A549 (cell line): ENCODE data around the gene PTTG2. TPM values are rescaled to one million over a fixed set of nuclear protein-coding genes. Genes with fewer than 3 reads are reported as not detected.

Experiments used
- ATAC-seq, 2 experiments: fragments of 200-7000 bp in 1 of 2; fragments of >200 bp in 1 of 2; cut with Nextera tagmentation in 1 of 2; cut with Tn5 transposase in 1 of 2; 3 replicates each; pipeline versions ENCODE4 v1.8.0 to v1.9.1; 2018 to 2020; ENCODE audit warnings: mild to moderate bottlenecking in 1 of 2, moderate library complexity in 1 of 2
- CTCF ChIA-PET: fragments of 300-600 bp; sonication (Branson Sonifier 250); formaldehyde crosslinking; extraction: SDS; loops from one replicate; lab custom pipeline; 2021; ENCODE audit warnings: antibody characterized with exemption, inconsistent platforms; lab: Yijun Ruan, JAX
- POLR2A ChIA-PET: fragments of 350-600 bp; formaldehyde crosslinking; extraction: SDS; loops from one replicate; lab custom pipeline; 2021; ENCODE audit warnings: antibody characterized with exemption, inconsistent platforms; lab: Yijun Ruan, JAX
- DNase-seq, 2 experiments: peaks; one replicate each; pipeline versions ENCODE4 v3.0.0 to v3.0.0-alpha.2; 2011 to 2016; ENCODE audit warnings: low read depth in 1 of 2, low spot score in 1 of 2
- FAIRE-seq: peaks from 2 replicates; lab custom pipeline; 2011; peaks lifted over from hg19 to GRCh38; lab: Jason Lieb, UNC
- H3K27ac ChIP-seq, 2 experiments: fragments of >200 bp; sonication (Bioruptor Twin); formaldehyde crosslinking; 3 replicates each; pipeline ENCODE4 v1.5.1; 2016 to 2017
- H3K4me1 ChIP-seq: fragments of >200 bp; sonication (Bioruptor Twin); formaldehyde crosslinking; 3 replicates; pipeline ENCODE4 v1.6.1; 2016
- H3K4me2 ChIP-seq: fragments of >200 bp; sonication (Bioruptor Twin); formaldehyde crosslinking; 3 replicates; pipeline ENCODE4 v1.6.1; 2016
- H3K4me3 ChIP-seq: fragments of >200 bp; sonication (Bioruptor Twin); formaldehyde crosslinking; 3 replicates; pipeline ENCODE4 v1.5.1; 2016
- H3K9me3 ChIP-seq: fragments of >200 bp; sonication (Bioruptor Twin); formaldehyde crosslinking; 3 replicates; pipeline ENCODE4 v1.6.1; 2016
- BHLHE40 ChIP-seq: IDR thresholded peaks from 2 replicates; pipeline ENCODE4 v1.6.1; 2012; ENCODE audit warnings: low read depth, low read length, inconsistent platforms
- CBX8 ChIP-seq: fragments of 200-600 bp; sonication (generic); IDR thresholded peaks from 2 replicates; pipeline ENCODE4 v1.6.1; 2016
- CEBPB ChIP-seq, 2 experiments: fragments of >200 bp in 1 of 2; sonication (Bioruptor Twin) in 1 of 2; formaldehyde crosslinking in 1 of 2; IDR thresholded peaks; 2 replicates each; pipeline ENCODE4 v1.6.1; 2012 to 2016
- CHD2 ChIP-seq: fragments of 150-350 bp; IDR thresholded peaks from 2 replicates; pipeline ENCODE4 v1.6.1; 2014; ENCODE audit warnings: low read length; ENCODE audit not compliant: partially characterized antibody
- CHD4 ChIP-seq: fragments of 200-600 bp; sonication (generic); IDR thresholded peaks from 2 replicates; pipeline ENCODE4 v1.6.1; 2016; ENCODE audit warnings: antibody characterized with exemption, mild to moderate bottlenecking, borderline replicate concordance
- FOSL2 ChIP-seq, 2 experiments: fragments of 450-650 bp in 1 of 2; fragments of >200 bp in 1 of 2; sonication (Bioruptor Twin) in 1 of 2; formaldehyde crosslinking; IDR thresholded peaks; 2 replicates each; pipeline versions ENCODE4 v1.5.0 to v1.6.1; 2016 to 2020; ENCODE audit warnings: mild to moderate bottlenecking in 1 of 2, moderate library complexity in 1 of 2
- HDAC2 ChIP-seq: fragments of 200-600 bp; sonication (generic); IDR thresholded peaks from 2 replicates; pipeline ENCODE4 v1.6.1; 2016
- HOXA7 ChIP-seq: fragments of 250-450 bp; sonication (Bioruptor Pico); IDR thresholded peaks from 2 replicates; pipeline ENCODE4 v1.5.0; 2020; ENCODE audit warnings: mild to moderate bottlenecking, moderate library complexity
- KDM1A ChIP-seq: fragments of 200-600 bp; sonication (generic); IDR thresholded peaks from 2 replicates; pipeline ENCODE4 v1.6.1; 2016; ENCODE audit warnings: low read depth, mild to moderate bottlenecking
- MAFK ChIP-seq: fragments of 450-650 bp; IDR thresholded peaks from 2 replicates; pipeline ENCODE4 v1.6.1; 2014; ENCODE audit not compliant: partially characterized antibody
- NPAS2 ChIP-seq: fragments of 250-450 bp; sonication (Bioruptor Pico); IDR thresholded peaks from 2 replicates; pipeline ENCODE4 v1.8.0; 2022; ENCODE audit warnings: mild to moderate bottlenecking, moderate library complexity, borderline replicate concordance
- NR3C1 ChIP-seq: fragments of >200 bp; sonication (Bioruptor Twin); formaldehyde crosslinking; IDR thresholded peaks from 3 replicates; pipeline ENCODE4 v1.6.1; 2017
- PHF8 ChIP-seq: fragments of 200-600 bp; sonication (generic); IDR thresholded peaks from 2 replicates; pipeline ENCODE4 v1.6.1; 2016; ENCODE audit warnings: low read depth, mild to moderate bottlenecking, antibody characterized with exemption, moderate library complexity, borderline replicate concordance
- POLR2AphosphoS2 ChIP-seq: conservative IDR thresholded peaks from 2 replicates; pipeline ENCODE4 v1.6.1; 2012; ENCODE audit warnings: low read length, improper control_type of control experiment, inconsistent platforms
- RCOR1 ChIP-seq: fragments of 150-350 bp; IDR thresholded peaks from 2 replicates; pipeline ENCODE4 v1.6.1; 2014; ENCODE audit warnings: antibody characterized with exemption, low read length, low read depth
- SMC3 ChIP-seq: fragments of >200 bp; sonication (Bioruptor Twin); formaldehyde crosslinking; IDR thresholded peaks from 3 replicates; pipeline ENCODE4 v1.6.1; 2018; ENCODE audit warnings: inconsistent platforms
- SREBF2 ChIP-seq: fragments of 450-650 bp; IDR thresholded peaks from 2 replicates; pipeline ENCODE4 v1.6.1; 2014; ENCODE audit warnings: mild to moderate bottlenecking, moderate library complexity
- TP53 ChIP-seq: fragments of 250-450 bp; sonication (Bioruptor Pico); IDR thresholded peaks from 2 replicates; pipeline ENCODE4 v1.5.0; 2021; ENCODE audit warnings: mild to moderate bottlenecking, moderate library complexity
- ZC3H11A ChIP-seq: fragments of 450-650 bp; IDR thresholded peaks from 2 replicates; pipeline ENCODE4 v1.6.1; 2014; ENCODE audit warnings: antibody characterized with exemption, mild to moderate bottlenecking
- ZSCAN20 ChIP-seq: fragments of 250-450 bp; sonication (Bioruptor Pico); IDR thresholded peaks from 2 replicates; pipeline ENCODE4 v1.8.0; 2022; ENCODE audit warnings: mild to moderate bottlenecking, moderate library complexity
- WGBS: methylation state at CpG from one replicate; pipeline ENCODE4 v1.1.6; 2017; ENCODE audit errors: missing lambda C conversion rate; 5-methylcytosine and 5-hydroxymethylcytosine counted together
- polyA plus RNA-seq, 4 experiments: library from polyadenylated mRNA; depleted of rRNA in 3 of 4; stranded (reverse); fragments of >200 nt; fragmentation: RNase III in 1 of 4; extraction: RNeasy Plus Mini Kit Qiagen cat#74134 plus additional on column Dnase treatment in 1 of 4; gene quantifications; 2 replicates in 3 of 4; 3 replicates in 1 of 4; pipeline ENCODE4 v1.2.3, GENCODE V29; 2011 to 2017
- TF ChIP-seq, protein P1 (sequence below): fragments of >200 bp; sonication (Bioruptor Twin); formaldehyde crosslinking; IDR thresholded peaks from 2 replicates; pipeline ENCODE4 v1.6.1; 2016
- TF ChIP-seq, protein P2 (sequence below): fragments of 250-450 bp; sonication (Bioruptor Pico); IDR thresholded peaks from 2 replicates; pipeline ENCODE4 v1.5.0; 2021; ENCODE audit warnings: mild to moderate bottlenecking, moderate library complexity, borderline replicate concordance
- TF ChIP-seq, protein P3 (sequence below): IDR thresholded peaks from 2 replicates; pipeline ENCODE4 v1.6.1; 2012; ENCODE audit warnings: low read depth, borderline replicate concordance

The PTTG2 gene
- polyA plus RNA-seq, 2 of the 4 experiments (the other 2 are of a cell fraction): not detected

DNA sequence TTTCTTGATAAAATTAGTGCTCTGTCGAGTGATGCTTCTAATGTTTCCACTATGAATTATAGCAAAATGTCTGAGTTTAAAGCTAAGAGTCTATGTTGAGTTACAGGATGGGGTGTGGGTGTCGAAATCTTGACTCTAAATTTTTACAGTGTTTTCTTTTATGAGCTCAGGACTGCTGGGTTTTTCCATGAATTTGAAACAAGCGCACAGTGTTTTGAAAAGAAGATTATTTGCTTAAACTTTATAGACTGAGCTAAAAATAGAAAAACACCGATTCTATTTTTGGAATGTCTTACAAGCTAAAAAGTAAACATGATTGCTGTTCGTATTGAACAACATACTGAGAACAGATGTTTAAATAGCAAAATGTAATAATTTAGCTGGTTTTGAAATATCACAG, 7.5 kb downstream of the PTTG2 start:
- no peak for TF ChIP-seq NPAS2
- TF ChIP-seq, protein P1, sequence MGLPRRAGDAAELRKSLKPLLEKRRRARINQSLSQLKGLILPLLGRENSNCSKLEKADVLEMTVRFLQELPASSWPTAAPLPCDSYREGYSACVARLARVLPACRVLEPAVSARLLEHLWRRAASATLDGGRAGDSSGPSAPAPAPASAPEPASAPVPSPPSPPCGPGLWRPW: no peak
- no peak for TF ChIP-seq RCOR1
- TF ChIP-seq CHD4: no peak
- no peak for TF ChIP-seq ZC3H11A
- no peak for TF ChIP-seq HOXA7
- TF ChIP-seq ZSCAN20: no peak
- TF ChIP-seq, protein P2, sequence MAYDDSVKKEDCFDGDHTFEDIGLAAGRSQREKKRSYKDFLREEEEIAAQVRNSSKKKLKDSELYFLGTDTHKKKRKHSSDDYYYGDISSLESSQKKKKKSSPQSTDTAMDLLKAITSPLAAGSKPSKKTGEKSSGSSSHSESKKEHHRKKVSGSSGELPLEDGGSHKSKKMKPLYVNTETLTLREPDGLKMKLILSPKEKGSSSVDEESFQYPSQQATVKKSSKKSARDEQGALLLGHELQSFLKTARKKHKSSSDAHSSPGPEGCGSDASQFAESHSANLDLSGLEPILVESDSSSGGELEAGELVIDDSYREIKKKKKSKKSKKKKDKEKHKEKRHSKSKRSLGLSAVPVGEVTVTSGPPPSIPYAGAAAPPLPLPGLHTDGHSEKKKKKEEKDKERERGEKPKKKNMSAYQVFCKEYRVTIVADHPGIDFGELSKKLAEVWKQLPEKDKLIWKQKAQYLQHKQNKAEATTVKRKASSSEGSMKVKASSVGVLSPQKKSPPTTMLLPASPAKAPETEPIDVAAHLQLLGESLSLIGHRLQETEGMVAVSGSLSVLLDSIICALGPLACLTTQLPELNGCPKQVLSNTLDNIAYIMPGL (CRISPR knock-in tag): no peak
- TF ChIP-seq SREBF2: no peak
- TF ChIP-seq HDAC2: no peak
- TF ChIP-seq CBX8: no peak
- TF ChIP-seq KDM1A: no peak
- no peak for TF ChIP-seq POLR2AphosphoS2
- no peak for TF ChIP-seq CEBPB (IDR thresholded peaks at IDR 0.05)
- no peak for FAIRE-seq
- H3K4me1 ChIP-seq: no peaks in the 10 kb centered on the region
- no peak overlapping the region for H3K4me3 ChIP-seq
- no peak for DNase-seq
- no peak overlapping the region for H3K27ac ChIP-seq
- ChIA-PET POLR2A (no interaction called here), CTCF (interaction anchor here (1.0 kb wide), 1 partner anchor 11 kb away, joined by 3 read pairs; no protein-coding TSS in a partner anchor)
- H3K4me2 ChIP-seq: no peak overlapping the region
- no peak for ATAC-seq
- 26% methylated on average over 5 of the region's 5 CpGs for WGBS
- no peaks in the 10 kb centered on the region for H3K9me3 ChIP-seq

GRCh38 chr4:37968747-37969146, 8.5 kb downstream of the PTTG2 start:
- ATAC-seq: no peak
- no peaks in the 10 kb centered on the region for H3K9me3 ChIP-seq
- no peak for FAIRE-seq
- TF ChIP-seq MAFK: no peak
- TF ChIP-seq BHLHE40: no peak
- TF ChIP-seq, all 56 proteins: peak for 0
- Histone ChIP-seq H3K4me1 (no peaks in the 10 kb centered on the region), H3K27ac (no peak overlapping the region), H3K4me3 (no peak overlapping the region), H3K4me2 (no peak overlapping the region)
- 49% methylated on average over 3 of the region's 3 CpGs for WGBS
- ChIA-PET CTCF (interaction anchor here (1.2 kb wide), 1 partner anchor 24 kb away, joined by 3 read pairs; no protein-coding TSS in a partner anchor), POLR2A (no interaction called here)
- no peak for DNase-seq

GRCh38 chr4:37970702-37971101, 10.5 kb downstream of the PTTG2 start:
- no peak for FAIRE-seq

More at GRCh38 chr4:37970702-37971101, 10.5 kb downstream of the PTTG2 start:
- Histone ChIP-seq H3K4me3 (no peak overlapping the region), H3K4me1 (no peaks in the 10 kb centered on the region), H3K27ac (no peak overlapping the region), H3K9me3 (no peaks in the 10 kb centered on the region), H3K4me2 (no peak overlapping the region)
- CTCF ChIA-PET: no interaction called here
- TF ChIP-seq, protein P2 (CRISPR knock-in tag): no peak
- TF ChIP-seq SMC3 (no peak), NR3C1 (no peak), NPAS2 (no peak), CHD2 (no peak), TP53 (CRISPR knock-in tag) (no peak), PHF8 (no peak), FOSL2 (IDR thresholded peaks at IDR 0.05) (no peak), FOSL2 (CRISPR knock-in tag; IDR thresholded peaks at IDR 0.05) (no peak)
- TF ChIP-seq, protein P3, sequence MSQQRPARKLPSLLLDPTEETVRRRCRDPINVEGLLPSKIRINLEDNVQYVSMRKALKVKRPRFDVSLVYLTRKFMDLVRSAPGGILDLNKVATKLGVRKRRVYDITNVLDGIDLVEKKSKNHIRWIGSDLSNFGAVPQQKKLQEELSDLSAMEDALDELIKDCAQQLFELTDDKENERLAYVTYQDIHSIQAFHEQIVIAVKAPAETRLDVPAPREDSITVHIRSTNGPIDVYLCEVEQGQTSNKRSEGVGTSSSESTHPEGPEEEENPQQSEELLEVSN: no peak
- POLR2A ChIA-PET: no interaction called here
- ATAC-seq (peak; percentile 83 to 84), DNase-seq (peak; percentile 26 to 71)
- WGBS: 42% methylated on average over 1 of the region's 1 CpG
